GM15510 (cell line): Measurements from ENCODE around the gene LARGE2.

Source experiments
- POLR2A ChIP-seq: IDR thresholded peaks from 3 replicates; pipeline ENCODE4 v1.6.1; 2011; ENCODE audit warnings: borderline replicate concordance; ENCODE audit not compliant: insufficient read length; ENCODE audit errors: extremely low read depth

Gene LARGE2

DNA sequence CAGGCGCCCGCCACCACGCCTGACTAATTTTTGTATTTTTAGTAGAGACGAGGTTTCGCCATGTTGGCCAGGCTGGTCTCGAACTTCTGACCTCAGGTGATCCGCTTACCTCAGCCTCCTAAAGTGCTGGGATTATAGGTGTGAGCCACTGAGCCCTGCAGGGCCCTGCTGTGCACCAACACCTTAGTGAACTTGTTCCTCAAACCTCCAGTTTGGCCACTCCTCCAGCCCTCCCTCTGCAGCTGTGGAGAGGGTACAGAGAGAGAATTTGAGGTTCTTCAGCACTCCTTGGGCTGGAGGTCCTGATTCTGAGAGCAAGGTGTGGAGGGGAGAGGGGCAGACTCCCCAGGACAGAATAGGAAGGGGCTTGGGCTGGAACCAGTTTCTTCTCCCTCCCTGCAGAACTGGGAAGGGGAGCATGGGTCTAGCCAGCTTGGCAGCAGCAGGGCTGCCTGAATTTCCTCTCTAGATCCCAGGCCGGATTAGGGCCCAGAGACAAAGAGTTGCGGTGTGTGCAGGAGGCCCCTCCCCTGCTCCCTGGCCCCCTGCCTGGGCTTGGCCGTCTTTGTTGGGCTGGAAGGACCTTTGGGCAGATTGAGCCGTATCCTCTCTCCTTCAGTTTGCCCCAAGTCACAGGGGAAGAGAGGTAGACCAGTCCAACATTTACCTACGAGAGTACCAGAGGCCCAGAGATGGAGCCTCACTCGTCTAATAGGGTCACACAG is 2.5 kb upstream of the LARGE2 start:
- no peak for TF ChIP-seq POLR2A

DNA sequence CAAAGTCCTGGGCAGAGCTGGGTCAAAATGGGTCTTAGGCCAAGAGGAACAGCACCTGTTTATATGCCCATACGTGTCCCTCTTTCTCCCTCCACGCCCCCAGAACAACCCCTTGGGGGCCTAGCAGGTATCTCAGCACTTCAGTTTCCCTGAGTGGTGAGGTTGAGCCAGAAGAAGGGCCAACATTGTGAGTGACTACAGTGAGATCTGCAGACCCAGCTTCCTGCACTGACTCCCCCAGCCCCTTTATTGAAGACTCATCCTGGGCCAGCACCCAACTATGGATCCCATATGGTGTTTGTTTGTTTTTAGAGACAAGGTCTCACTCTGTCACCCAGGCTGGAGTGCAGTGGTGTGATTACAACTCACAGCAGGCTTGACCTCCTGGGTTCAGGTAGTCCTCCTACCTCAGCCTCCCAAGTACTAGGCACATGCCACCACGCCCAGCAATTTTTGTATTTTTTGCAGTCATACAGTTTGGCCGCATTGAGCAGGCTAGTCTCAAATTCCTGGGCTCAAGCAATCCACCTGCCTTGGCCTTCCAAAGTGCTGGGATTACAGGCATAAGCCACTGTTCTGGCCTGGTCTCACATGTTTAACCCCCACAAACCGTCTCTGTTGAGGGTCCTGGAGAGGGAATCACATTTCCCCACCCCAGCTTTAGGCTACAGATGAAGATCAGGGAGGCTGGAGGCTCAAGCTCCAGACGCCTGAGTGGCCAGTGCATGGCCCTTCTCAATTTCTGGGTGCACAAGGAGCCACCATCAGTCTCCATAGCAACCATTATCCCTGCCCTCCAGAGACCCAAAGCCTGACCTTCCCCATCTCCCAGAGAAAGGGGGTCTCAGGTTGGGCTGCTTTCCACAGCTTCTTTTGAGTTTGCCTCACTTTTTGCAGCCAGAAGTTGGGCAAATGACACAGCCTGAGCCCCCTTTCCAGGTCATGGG is 1.7 kb upstream of the LARGE2 start:
- TF ChIP-seq POLR2A = no peak

DNA sequence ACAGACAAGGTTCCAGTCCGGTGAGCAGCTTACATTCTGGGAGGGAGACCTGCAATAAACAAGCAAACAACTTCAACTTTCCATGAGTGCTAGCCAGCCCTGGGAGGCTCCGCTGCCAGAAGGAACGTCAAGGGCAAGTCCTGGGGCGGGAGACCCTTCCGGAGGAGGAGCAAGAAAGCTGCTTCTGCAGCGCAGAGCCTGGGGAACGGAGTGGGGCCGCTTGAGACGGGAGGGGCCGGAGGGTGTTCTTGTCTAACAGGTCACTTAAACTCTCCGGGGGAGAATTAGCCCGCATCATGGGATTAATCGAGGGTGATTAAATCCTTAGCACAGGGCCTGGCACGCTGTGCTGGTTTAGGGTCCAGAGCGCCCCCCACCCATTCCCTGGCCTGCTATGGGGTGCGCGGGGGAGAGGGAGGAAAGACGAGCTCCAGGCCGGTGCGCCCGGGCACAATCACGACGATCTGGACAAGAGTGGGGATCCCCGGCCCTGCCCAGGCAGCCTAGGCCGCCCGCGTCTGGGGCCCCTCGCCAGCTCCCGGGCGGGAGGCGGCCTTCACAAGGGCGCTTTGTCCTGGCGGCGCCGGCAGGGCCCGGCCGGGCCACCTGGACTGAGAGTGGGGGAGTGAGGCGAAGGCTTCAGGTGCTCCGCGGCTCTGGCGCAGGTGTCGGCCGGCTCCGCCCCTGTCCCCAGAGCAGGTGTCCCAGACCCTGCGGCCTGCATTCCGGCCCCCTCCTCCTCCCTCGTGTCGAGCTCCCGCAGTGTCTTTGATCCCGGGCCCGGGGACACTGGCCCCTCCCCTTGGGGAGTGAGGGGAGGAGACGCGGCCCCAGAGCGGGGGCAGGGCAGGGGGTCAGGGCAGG is 663 bp upstream of the LARGE2 start:
- TF ChIP-seq POLR2A = no peak

DNA sequence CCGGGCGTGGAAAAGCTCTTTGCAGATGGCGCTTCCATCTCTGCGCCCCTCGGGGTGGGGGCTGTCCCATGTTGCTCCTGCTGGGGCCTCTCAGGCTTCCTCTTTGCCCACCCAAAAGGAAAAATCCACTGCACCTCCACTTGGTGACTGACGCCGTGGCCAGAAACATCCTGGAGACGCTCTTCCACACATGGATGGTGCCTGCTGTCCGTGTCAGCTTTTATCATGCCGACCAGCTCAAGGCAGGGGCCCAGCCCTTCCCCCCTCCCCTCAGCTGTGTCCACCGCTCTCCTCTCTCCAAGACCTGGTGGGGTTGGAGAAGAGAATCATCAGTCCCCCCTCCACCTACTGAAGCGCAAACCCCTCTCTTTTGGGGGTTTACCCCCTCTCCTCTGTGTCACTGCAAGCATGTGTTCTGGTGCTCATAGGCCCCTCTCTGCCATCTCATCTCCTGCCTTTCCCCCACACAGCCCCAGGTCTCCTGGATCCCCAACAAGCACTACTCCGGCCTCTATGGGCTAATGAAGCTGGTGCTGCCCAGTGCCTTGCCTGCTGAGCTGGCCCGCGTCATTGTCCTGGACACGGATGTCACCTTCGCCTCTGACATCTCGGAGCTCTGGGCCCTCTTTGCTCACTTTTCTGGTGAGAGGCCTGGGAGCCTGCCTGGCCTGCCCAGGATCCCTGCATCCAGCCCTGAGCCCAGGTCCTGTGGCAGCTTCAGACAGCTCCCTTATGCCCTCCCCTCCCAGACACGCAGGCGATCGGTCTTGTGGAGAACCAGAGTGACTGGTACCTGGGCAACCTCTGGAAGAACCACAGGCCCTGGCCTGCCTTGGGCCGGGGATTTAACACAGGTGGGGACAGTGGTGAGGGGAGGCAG is 1.8 kb downstream of the LARGE2 start:
- no peak for TF ChIP-seq POLR2A

DNA sequence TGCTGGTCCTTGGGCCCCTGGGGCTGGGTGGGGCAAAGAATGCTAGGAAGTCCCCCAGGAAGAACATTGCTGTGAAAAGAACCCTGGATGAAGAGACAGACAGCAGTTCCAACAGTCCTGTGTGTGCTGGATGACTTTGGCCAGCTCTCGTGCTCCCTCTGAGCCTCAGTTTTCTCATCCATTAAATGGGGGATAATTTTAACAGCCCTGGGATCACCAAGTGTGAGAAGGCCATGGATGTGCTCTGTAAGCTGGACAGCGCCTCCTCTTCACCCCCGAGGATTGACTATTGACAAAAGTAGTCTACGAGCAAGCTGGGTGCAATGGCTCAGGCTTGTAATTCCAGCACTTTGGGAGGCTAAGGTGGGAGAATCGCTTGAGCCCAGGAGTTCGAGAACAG is 2.5 kb downstream of the LARGE2 start:
- no peak for TF ChIP-seq POLR2A

- TF ChIP-seq POLR2A = no peak
These were observed 3.1 kb downstream of the LARGE2 start for GRCh38 chr11:45925550-45925949.

DNA sequence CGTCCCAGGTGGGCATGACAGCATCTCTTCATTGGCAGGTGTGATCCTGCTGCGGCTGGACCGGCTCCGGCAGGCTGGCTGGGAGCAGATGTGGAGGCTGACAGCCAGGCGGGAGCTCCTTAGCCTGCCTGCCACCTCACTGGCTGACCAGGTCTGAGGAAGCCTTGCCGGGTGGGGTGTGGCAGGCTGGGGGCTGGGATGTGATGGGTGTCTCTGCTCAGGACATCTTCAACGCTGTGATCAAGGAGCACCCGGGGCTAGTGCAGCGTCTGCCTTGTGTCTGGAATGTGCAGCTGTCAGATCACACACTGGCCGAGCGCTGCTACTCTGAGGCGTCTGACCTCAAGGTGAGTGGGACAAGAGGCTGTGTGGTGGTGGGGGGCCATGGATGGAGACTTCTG is 3.5 kb downstream of the LARGE2 start:
- no peak for TF ChIP-seq POLR2A

GRCh38 chr11:45926536-45927331 is 4.3 kb downstream of the LARGE2 start:
- TF ChIP-seq POLR2A = no peak

- TF ChIP-seq POLR2A = no peak
These were observed 4.9 kb downstream of the LARGE2 start for GRCh38 chr11:45927332-45927683.

DNA sequence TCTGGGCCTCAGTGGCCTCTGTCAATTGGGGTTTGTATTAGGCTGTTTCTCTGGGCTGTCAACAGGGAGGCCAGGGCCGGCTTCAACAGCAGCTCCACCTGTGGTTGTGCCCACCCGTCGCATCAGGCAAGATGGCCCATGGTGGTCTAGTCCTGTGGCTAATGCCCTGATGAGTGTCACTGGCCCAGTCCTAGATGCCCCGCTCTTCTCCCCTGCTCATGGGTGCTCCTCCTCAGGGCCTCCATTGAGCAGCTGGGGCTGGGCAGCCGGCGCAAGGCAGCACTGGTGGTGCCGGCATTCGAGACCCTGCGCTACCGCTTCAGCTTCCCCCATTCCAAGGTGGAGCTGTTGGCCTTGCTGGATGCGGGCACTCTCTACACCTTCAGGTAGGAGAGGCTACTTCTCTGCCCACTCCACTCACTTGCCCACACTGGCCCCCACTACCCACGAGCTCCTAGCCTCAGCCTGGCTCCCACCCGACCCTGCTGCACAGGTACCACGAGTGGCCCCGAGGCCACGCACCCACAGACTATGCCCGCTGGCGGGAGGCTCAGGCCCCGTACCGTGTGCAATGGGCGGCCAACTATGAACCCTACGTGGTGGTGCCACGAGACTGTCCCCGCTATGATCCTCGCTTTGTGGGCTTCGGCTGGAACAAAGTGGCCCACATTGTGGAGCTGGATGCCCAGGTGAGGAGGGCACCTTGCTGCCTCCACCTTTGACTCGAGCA is 5.4 kb downstream of the LARGE2 start:
- TF ChIP-seq POLR2A = no peak

- no peak for TF ChIP-seq POLR2A
These were observed 6.2 kb downstream of the LARGE2 start for GRCh38 chr11:45928535-45929215.

GRCh38 chr11:45929486-45930030 is 7.1 kb downstream of the LARGE2 start:
- TF ChIP-seq POLR2A = no peak
